ENCODE measurements around the gene IL12RB1.
"Not testable (repeated sequence)": the region's sequence is repeated elsewhere in the genome, so short reads cannot be mapped to it uniquely, and the experiment has no call there.

The IL12RB1 gene

DNA sequence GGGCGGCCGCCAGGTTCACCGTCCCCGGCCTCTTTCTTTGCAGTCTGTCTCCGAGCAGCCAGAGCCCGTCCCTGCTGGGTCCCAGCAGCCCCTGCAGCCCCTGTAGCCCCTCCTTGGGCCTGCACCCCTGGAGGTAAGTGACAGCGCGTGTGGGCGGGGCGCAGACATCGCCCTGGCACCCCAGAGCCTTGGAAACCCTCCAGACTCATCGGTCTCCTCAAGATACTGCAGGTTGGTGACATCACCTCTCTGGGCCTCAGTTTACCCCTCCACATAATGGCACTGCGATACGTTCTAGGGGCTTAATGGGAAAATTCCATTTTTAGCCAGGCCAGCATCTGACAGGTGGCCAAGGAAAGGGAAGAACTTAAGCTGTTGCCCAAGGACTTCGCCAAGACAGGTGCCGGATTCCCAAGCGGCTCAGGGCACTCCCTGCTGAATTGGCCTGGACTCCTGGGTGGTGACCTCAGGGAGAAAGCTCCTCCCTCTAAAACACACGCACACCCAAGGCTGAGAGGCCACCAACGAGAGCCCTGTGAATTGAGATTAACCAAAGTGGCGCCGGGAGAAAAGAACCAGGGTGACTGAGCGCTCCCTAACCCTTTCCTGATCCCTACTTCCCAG, 24.0 kb upstream of the IL12RB1 start:
- DNase-seq, result no peak

- peak; percentile 40 for DNase-seq
These were observed 23.2 kb upstream of the IL12RB1 start for GRCh38 chr19:18109733-18110608.

- no peak for DNase-seq
These were observed 22.6 kb upstream of the IL12RB1 start for GRCh38 chr19:18109341-18109732.

DNA sequence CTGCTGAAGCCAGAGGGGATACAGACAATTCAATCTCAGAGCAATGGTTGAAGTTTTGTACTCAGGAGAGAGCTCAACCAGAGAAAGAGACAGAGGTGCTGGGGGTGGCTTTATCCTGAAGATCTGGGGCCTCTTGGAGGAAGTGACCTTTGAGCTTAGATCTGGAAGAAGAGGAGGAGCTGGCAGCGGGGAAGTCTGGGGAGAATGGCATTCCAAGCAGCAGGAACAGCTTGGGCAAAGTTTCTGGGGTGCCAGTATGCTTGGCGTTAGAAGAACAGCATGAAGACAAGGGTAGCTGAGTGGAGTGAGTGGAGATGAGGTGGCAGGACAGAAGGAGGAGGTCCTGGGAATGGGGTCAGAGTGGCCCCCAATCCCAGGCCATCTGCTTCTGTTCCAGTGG, 22.2 kb upstream of the IL12RB1 start:
- no peak for DNase-seq

DNA sequence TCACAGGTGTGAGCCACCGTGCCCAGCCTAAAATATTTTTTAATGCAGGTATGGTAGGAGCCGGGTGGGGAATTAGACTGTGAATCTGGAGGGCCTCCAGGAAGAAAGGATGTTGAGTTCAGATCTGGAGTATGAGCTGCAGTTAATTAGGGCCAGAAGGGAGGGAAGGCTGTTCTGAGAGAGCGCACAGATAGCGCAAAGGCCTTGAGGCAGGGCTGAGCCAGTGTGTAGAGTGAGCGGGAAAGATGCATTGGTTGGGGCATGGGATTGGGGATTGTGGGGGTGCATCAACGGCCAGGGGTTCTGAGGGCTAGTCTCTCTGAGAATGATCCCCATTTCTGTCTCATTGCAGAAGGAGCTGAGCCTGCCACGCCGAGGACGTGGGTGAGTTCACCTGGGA, 20.5 kb upstream of the IL12RB1 start:
- no peak for DNase-seq

GRCh38 chr19:18105259-18105658, 18.5 kb upstream of the IL12RB1 start:
- not testable (repeated sequence) for DNase-seq

GRCh38 chr19:18104793-18105131, 18.0 kb upstream of the IL12RB1 start:
- DNase-seq, result no peak

DNA sequence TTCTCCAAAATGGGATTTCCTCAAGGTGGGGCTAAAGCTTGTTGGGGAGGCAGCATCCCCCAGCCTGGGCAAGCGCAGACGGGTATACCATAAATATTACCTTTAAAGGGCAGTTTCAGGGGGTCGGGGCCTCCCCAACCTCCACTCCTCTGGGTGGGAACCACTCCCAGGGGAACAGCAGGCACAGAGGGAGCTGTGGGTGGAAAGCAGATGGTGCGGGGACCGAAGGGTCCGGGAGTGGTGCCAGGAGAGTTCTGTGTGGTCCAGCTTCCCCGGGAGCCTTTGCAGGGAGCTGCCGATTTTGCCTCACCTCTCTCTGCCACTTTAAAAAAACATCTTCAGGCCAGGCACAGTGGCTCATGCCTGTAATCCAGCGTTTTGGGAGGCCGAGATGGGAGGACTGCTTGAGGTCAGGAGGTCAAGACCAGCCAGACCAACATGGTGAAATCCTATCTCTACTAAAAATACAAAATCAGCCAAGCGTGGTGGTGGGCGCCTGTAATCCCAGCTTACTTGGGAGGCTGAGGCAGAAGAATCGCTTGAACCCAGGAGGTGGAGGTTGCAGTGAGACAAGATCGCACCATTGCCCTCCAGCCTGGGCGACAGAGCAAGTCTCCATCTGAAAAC, 16.3 kb upstream of the IL12RB1 start:
- no peak for DNase-seq

DNA sequence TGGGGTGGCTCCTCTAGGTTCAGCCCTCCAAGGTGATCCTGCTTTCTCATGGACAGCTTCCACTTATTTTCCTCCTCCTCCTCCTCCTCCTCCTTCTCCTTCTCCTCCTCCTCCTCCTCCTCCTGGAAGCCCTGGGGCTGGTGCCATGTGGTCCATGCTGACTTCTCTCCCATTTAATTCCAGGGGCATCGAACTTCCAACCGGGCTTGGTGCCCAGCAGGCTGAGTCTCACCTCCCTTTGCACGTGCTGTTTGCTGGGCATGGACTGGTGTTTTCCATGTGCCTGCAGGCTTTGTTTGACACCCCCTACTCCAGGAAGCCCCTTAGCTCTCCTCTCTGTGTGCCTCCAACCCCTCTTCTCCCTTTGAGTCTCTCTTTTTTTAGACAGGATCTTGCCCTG, 14.5 kb upstream of the IL12RB1 start:
- DNase-seq, result no peak

GRCh38 chr19:18100710-18101109, 14.0 kb upstream of the IL12RB1 start:
- DNase-seq, result no peak

GRCh38 chr19:18099623-18099995, 12.9 kb upstream of the IL12RB1 start:
- DNase-seq, result no peak

DNA sequence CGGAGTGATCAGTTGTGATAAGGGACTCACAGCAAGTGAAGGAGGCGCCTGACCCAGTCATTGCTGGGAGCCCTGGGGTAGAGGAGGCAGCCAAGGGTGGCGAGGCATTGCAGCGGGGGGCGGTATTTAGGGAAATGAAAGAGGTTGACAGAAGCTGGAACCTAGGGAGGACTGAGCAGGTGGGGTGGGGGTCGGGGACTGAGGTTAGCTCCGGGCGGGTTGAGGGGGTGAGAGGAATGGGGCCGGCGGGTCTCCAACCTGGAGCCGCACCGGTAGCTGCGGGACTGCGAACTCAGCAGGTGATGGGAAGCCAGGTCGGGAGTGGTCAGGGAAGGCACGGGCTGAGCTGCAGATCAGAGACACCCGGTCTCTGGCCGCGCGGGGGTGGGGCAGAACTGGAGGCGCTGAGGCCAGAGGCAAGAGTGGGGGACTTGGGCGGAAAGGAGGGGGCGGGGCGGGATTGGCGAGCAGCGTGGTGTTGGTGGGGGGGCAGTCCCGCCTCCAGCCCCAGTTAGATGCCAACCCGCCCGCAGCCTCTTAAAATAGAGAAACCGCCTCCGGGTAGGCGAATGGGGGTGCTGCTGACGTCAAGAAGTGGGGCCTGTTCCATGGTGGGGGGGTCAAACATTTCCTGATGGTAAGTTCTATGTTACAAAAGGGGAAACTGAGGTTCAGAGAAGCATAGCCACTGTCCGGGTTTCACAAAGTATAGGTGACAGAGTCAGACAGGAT, 12.3 kb upstream of the IL12RB1 start:
- DNase-seq, result peak; percentile 60

DNA sequence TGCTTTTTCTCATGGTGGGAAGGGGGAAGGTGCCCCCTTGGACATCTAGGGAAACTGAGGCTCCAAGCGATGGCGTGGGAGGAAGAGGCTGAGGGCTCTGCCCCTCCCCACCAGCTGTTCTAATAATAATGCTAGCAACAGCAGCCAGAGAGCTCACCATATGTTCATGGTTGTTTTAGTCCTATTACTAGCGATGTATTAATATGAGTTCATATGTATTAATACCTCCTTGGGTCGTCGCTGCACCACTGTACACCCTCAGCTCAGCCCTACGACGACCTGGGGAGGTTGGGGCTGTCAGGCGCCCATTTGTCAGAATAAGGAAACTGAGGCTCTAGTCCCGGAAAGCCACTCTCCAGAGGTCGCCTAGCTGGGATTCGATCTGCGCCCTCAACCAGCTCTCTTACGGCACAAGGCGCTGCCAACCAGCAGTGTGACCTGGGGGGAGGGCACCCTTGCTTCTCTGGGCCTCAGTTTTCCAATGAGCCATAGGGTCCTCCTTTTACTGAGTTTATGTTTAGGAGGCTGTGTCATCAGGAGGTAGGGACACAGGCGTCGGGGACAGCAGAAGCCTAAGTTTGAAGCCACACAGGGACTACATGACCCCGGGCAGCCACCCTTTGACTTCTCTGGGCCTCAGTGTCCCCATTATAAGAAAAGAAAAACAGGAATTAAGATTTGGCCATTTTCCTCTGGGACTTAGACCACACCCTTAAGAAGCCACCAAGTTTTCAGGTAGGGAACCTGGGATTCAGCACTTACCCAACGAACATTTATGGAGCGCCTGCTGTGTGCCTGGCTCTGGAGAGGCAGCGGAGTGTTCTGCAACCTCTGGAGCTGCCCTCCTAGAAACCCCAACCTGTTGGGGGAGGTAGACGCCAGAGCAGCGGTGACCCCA, 11.5 kb upstream of the IL12RB1 start:
- DNase-seq, result no peak

- peak; percentile 94 for DNase-seq
These were observed 10.7 kb upstream of the IL12RB1 start, which contains the start of gene MAST3 for GRCh38 chr19:18097217-18097992. TSS of gene MAST3 (plus strand) at chr19:18097778. CDS start at chr19:18097793, 15 bp downstream.

- DNase-seq, result no peak
These were observed 9.5 kb upstream of the IL12RB1 start for GRCh38 chr19:18096258-18096657.

DNA sequence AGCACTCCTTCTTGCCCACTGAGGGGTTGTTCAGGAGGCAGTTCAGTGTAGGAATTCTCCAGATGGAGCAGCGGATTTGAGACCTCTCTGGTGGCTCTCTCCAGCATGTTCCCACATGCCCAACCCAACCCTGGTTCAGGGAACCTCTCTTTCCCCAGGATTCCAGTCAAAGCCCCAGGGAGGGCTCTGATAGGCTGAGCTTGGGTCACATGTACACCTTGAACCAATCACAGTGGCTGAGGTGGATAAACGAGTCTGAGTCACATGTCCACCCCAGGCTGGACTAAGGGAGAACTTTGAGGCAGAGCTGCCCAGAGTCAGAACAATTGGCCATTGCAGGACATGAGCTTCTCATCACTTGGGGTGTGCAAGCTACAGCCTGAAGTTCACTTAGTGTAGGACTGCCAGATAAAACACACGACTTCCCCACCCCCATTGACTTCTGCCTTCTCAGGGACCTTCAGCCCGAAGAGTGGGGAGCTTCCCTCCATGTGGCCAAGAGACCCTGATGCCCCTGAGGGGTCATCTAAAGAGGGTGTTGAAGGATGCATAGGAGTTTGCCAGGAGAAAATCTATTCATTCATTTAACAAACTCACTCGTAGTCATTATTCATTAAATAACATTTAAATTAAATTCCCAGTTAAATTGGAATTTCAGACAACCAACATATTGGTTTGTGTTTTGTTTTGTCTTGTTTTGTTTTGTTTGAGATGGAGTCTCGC, 6.9 kb upstream of the IL12RB1 start:
- DNase-seq, result no peak

GRCh38 chr19:18091217-18091608, 4.5 kb upstream of the IL12RB1 start:
- DNase-seq, result peak; percentile 90

- DNase-seq, result no peak
These were observed 3.9 kb upstream of the IL12RB1 start for GRCh38 chr19:18090545-18091216.

DNA sequence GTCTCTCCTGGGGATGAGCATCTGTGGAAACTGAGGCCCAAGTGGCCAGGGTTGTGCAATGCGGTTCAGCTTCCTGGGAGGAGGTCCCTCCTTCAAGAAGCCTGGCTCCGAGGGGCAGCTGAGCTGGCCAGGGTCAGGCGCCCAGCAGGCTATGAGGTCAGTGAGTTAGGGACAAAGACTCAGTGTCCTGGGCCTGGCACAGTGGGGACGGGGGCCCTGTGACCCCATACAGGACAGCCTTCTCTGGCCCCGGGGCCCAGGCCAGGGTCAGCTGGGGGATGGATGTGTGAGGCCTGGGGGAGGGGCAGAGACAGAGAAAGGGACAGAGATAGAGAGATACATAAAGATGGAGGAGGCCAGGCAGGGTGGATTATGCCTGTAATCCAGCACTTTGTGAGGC, 3.0 kb upstream of the IL12RB1 start:
- no peak for DNase-seq

DNA sequence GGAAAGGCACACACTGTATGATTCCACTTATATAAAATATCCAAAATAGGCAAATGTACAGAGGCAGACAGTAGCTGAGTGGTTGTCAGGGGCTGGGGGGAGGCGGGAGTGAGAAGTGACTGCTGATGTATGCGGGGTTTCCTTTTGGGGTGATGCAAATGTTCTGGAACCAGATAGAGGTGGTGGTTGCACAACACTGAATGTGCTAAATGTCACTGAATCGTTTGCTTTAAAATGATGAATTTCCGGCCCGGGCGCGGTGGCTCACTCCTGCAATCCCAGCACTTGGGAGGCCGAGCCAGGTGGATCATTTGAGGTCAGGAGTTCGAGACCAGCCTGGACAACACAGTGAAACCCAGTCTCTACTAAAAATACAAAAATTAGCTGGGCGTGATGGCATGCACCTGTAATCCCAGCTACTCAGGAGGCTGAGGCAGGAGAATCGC, 2.4 kb upstream of the IL12RB1 start:
- DNase-seq, result peak; percentile 82

All from CD4-positive, alpha-beta T cell treated with Interleukin-17A for 1 hour (primary cell).